HCT116 (cell line): ENCODE data around the gene BLACAT1. TPM values are rescaled to one million over a fixed set of nuclear protein-coding genes. Genes with fewer than 3 reads are reported as not detected.

ENCODE experiments used
- ATAC-seq: fragments of 200-7000 bp; cut with Tn5 transposase; 2 replicates; pipeline ENCODE4 v1.9.1; 2020; ENCODE audit warnings: mild to moderate bottlenecking, moderate library complexity
- BruUV-seq: library from RNA; stranded (reverse); fragments of 400-500 nt; replicated peaks from 2 replicates; lab custom pipeline; 2021; lab: Mats Ljungman, UMichigan
- CTCF ChIA-PET: fragments of 300-600 bp; sonication (Branson Sonifier 250); formaldehyde crosslinking; loops from one replicate; lab custom pipeline; 2021; ENCODE audit warnings: antibody characterized with exemption; lab: Charles Lee
- POLR2A ChIA-PET: fragments of 300-600, 350-600 bp; sonication (Branson Sonifier 250); formaldehyde crosslinking; loops from one replicate; lab custom pipeline; 2021; ENCODE audit warnings: antibody characterized with exemption; lab: Charles Lee
- RAD21 ChIA-PET, 2 experiments: fragments of 300-600 bp; sonication (Branson Sonifier 250); formaldehyde crosslinking; loops; one replicate each; lab custom pipeline; 2023; ENCODE audit warnings: low total read pairs in 2 of 2; ENCODE audit not compliant: uncharacterized antibody in 2 of 2, unreplicated experiment in 2 of 2, low non-redundant PET in 1 of 2; lab: Charles Lee
- DNase-seq: peaks from one replicate; pipeline ENCODE4 v3.0.0-alpha.2; 2010; ENCODE audit warnings: low read depth, low spot score
- H2AFZ ChIP-seq: fragments of 200-600 bp; shearing (Covaris generic), sonication (generic); 2 replicates; pipeline ENCODE4 v1.6.1; 2017; ENCODE audit warnings: low read depth, mixed run types, mixed read lengths, antibody characterized with exemption, low read length; ENCODE audit not compliant: poor library complexity, severe bottlenecking
- H3K27ac ChIP-seq: 2 replicates; pipeline ENCODE4 v1.5.1; 2012; ENCODE audit warnings: low read depth, low read length
- H3K27me3 ChIP-seq: fragments of 200-600 bp; sonication (generic); 2 replicates; pipeline ENCODE4 v1.6.1; 2016; ENCODE audit warnings: mixed run types, low read length, mixed read lengths; ENCODE audit not compliant: insufficient read depth
- H3K36me3 ChIP-seq, 2 experiments: fragments of 200-500 bp in 1 of 2; fragments of 200-600 bp in 1 of 2; sonication (Bioruptor generic) in 1 of 2; sonication (generic) in 1 of 2; 2 replicates each; pipeline versions ENCODE4 v1.5.1 to v1.6.1; 2014 to 2016; ENCODE audit warnings: low read length in 2 of 2, inconsistent platforms in 1 of 2, mixed read lengths in 1 of 2, mixed run types in 1 of 2; ENCODE audit not compliant: insufficient read depth in 2 of 2, control insufficient read depth in 1 of 2
- H3K4me1 ChIP-seq, 2 experiments: fragments of 200-600 bp in 1 of 2; sonication (generic) in 1 of 2; 2 replicates each; pipeline versions ENCODE4 v1.5.1 to v1.6.1; 2012 to 2017; ENCODE audit warnings: low read length in 2 of 2, inconsistent platforms in 1 of 2, mild to moderate bottlenecking in 1 of 2, mixed read lengths in 1 of 2, mixed run types in 1 of 2, moderate library complexity in 1 of 2; ENCODE audit not compliant: insufficient read depth in 2 of 2, control insufficient read depth in 1 of 2
- H3K4me2 ChIP-seq: fragments of 200-600 bp; sonication (generic); 2 replicates; pipeline ENCODE4 v1.6.1; 2017; ENCODE audit warnings: mixed run types, low read length, mixed read lengths
- H3K4me3 ChIP-seq, 2 experiments: fragments of 200-600 bp in 1 of 2; sonication (generic) in 1 of 2; replicated peaks in 1 of 2; 2 replicates each; pipeline ENCODE4 v1.5.1; 2011 to 2016; ENCODE audit warnings: low read length in 2 of 2, control low read depth in 1 of 2, low read depth in 1 of 2, mild to moderate bottlenecking in 1 of 2, mixed read lengths in 1 of 2, mixed run types in 1 of 2
- H3K79me2 ChIP-seq: fragments of 200-600 bp; sonication (generic); 2 replicates; pipeline ENCODE4 v1.6.1; 2017; ENCODE audit warnings: mild to moderate bottlenecking, mixed run types, low read length, moderate library complexity, mixed read lengths; ENCODE audit not compliant: insufficient read depth
- H3K9ac ChIP-seq: fragments of 200-600 bp; sonication (generic); 2 replicates; pipeline ENCODE4 v1.6.1; 2016; ENCODE audit warnings: low read length, mixed read lengths
- H3K9me2 ChIP-seq: fragments of 200-600 bp; sonication (generic), shearing (Covaris generic); 2 replicates; pipeline ENCODE4 v1.6.1; 2017; ENCODE audit warnings: mixed run types, mild to moderate bottlenecking, moderate library complexity; ENCODE audit not compliant: insufficient read depth
- H3K9me3 ChIP-seq, 2 experiments: fragments of 200-500 bp in 1 of 2; fragments of 200-600 bp in 1 of 2; sonication (Bioruptor generic) in 1 of 2; sonication (generic) in 1 of 2; 2 replicates each; pipeline ENCODE4 v1.6.1; 2014 to 2017; ENCODE audit warnings: low read length in 2 of 2, mixed read lengths in 2 of 2, inconsistent platforms in 1 of 2, low read depth in 1 of 2, mild to moderate bottlenecking in 1 of 2, mixed run types in 1 of 2, moderate library complexity in 1 of 2; ENCODE audit not compliant: control insufficient read depth in 1 of 2, insufficient read depth in 1 of 2
- H4K20me1 ChIP-seq: fragments of 200-600 bp; sonication (generic), shearing (Covaris generic); 2 replicates; pipeline ENCODE4 v1.6.1; 2017; ENCODE audit warnings: mixed run types, mild to moderate bottlenecking, moderate library complexity; ENCODE audit not compliant: insufficient read depth
- CEBPB ChIP-seq: IDR thresholded peaks from 2 replicates; pipeline ENCODE4 v1.6.1; 2012; ENCODE audit warnings: low read depth
- EGR1 ChIP-seq: IDR thresholded peaks from 2 replicates; pipeline ENCODE4 v1.6.1; 2012; ENCODE audit warnings: low read depth
- ELF1 ChIP-seq: IDR thresholded peaks from 2 replicates; pipeline ENCODE4 v1.6.1; 2012; ENCODE audit warnings: low read depth, borderline replicate concordance
- RAD21 ChIP-seq: IDR thresholded peaks from 2 replicates; pipeline ENCODE4 v1.6.1; 2012; ENCODE audit warnings: low read depth, mild to moderate bottlenecking
- SP1 ChIP-seq: IDR thresholded peaks from 2 replicates; pipeline ENCODE4 v1.6.1; 2012; ENCODE audit warnings: low read depth
- YY1 ChIP-seq: IDR thresholded peaks from 2 replicates; pipeline ENCODE4 v1.6.1; 2011; ENCODE audit warnings: low read length, low read depth, moderate library complexity, mild to moderate bottlenecking; ENCODE audit not compliant: insufficient replicate concordance; ENCODE audit errors: extremely low read depth
- ZNF274 ChIP-seq: fragments of 200-500 bp; sonication (Bioruptor generic); IDR thresholded peaks from 2 replicates; pipeline ENCODE4 v1.6.1; 2014; ENCODE audit warnings: mild to moderate bottlenecking, low read depth, low read length, inconsistent platforms
- intact Hi-C: fragments of 100-400 bp; cut with micrococcal nuclease; formaldehyde crosslinking; loops from 2 replicates; pipeline ENCODE4 v1.10.0; 2022
- total RNA-seq: library from RNA; stranded (reverse); gene quantifications from one replicate; pipeline ENCODE4 v1.2.1, GENCODE V29; 2021; ENCODE audit not compliant: unreplicated experiment
- TF ChIP-seq, protein P1 (sequence below): IDR thresholded peaks from 2 replicates; pipeline ENCODE4 v1.6.1; 2012
- TF ChIP-seq, protein P2 (sequence below): IDR thresholded peaks from 2 replicates; pipeline ENCODE4 v1.6.1; 2011; ENCODE audit warnings: mild to moderate bottlenecking, low read length, moderate library complexity; ENCODE audit not compliant: insufficient replicate concordance; ENCODE audit errors: extremely low read depth

Gene BLACAT1
- total RNA-seq, 1 experiment from 2014 or later, result 3.9 TPM

DNA sequence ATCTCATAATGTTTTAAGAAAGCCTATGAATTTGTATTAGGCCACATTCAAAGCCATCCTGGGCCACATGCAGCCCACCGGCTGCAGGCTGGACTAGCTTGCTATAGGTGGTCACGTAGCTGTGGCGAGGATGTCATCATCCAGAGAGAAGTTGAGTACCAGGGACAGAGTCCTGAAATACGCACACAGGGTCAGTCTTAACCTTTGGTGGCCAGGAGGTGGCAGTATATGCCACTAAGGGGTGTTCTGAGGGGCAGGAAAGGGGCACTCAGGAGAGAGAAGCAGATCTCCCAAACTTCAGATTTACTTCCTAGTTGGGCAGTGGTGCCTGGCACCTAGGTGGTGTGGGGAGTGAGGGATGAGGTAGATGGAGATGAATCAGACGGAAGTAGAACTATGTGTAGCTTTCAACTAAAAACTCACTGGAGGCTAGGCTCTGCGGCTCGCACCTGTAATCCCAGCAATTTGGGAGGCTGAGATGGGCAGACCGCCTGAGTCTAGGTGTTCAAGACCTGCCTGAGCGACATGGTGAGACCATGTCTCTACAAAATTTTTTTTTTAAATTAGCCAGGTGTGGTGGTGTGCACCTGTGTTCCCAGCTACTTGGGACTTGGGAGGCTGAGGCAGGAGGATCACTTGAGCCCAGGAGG lies 32.4 kb upstream of the BLACAT1 start (continued):
- TF ChIP-seq, protein P1, sequence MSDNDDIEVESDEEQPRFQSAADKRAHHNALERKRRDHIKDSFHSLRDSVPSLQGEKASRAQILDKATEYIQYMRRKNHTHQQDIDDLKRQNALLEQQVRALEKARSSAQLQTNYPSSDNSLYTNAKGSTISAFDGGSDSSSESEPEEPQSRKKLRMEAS, result no peak
- TF ChIP-seq ELF1 (no peak), ZNF274 (no peak)
- TF ChIP-seq, all 23 proteins: peak for 4

DNA sequence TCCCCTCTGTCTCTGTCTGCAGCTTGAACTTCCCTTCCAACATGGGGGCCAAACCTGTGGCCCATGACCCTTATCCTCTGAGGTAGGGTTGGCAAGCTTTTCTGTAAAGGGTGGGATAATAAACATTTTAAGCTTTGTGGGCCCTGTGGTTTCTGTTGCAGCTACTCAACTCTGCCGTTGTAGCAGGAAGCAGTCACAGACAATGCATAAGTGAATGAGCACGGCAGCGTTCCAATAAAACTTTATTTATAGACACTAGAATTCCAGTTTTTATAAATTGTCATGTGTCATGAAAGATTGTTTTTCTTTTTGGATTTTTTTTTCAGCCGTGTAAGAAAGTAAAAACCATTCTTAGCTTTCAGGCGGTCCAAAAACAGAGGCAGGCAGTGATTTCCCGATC lies 30.4 kb upstream of the BLACAT1 start:
- BruUV-seq, result no TSS peak
- DNase-seq (no peak), ATAC-seq (no peak)
- Histone ChIP-seq H3K9me3 (no peaks in the 10 kb centered on the region), H2AFZ (no peak overlapping the region), H3K36me3 (no peaks in the 10 kb centered on the region), H3K27ac (no peak overlapping the region), H4K20me1 (no peaks in the 10 kb centered on the region), H3K4me1 (peaks cover 0 to 8% of the 10 kb centered on the region in 2 experiments; a peak in 3 of 4 replicates), H3K27me3 (peaks cover 18% of the 10 kb centered on the region), H3K9me2 (no peaks in the 10 kb centered on the region), H3K9ac (no peak overlapping the region), H3K79me2 (no peaks in the 10 kb centered on the region), H3K4me3 (no peak overlapping the region), H3K4me2 (no peak overlapping the region)
- RAD21 ChIA-PET, result interaction anchor here (2.0 to 2.6 kb wide), 4 partner anchors 38 to 89 kb away, joined by 12 to 26 read pairs (median 18); no protein-coding TSS in a partner anchor
- POLR2A ChIA-PET, result interaction anchor here (1.1 kb wide), 1 partner anchor 16 kb away, joined by 3 read pairs; no protein-coding TSS in a partner anchor
- CTCF ChIA-PET, result interaction anchor here (1.2 to 12.3 kb wide), 10 partner anchors 37 to 215 kb away, joined by 3 to 200 read pairs (median 14); no protein-coding TSS in a partner anchor
- TF ChIP-seq RAD21 (no peak), EGR1 (no peak), ELF1 (no peak), CEBPB (no peak), SP1 (no peak), ZNF274 (no peak), YY1 (no peak)
- TF ChIP-seq, protein P2, sequence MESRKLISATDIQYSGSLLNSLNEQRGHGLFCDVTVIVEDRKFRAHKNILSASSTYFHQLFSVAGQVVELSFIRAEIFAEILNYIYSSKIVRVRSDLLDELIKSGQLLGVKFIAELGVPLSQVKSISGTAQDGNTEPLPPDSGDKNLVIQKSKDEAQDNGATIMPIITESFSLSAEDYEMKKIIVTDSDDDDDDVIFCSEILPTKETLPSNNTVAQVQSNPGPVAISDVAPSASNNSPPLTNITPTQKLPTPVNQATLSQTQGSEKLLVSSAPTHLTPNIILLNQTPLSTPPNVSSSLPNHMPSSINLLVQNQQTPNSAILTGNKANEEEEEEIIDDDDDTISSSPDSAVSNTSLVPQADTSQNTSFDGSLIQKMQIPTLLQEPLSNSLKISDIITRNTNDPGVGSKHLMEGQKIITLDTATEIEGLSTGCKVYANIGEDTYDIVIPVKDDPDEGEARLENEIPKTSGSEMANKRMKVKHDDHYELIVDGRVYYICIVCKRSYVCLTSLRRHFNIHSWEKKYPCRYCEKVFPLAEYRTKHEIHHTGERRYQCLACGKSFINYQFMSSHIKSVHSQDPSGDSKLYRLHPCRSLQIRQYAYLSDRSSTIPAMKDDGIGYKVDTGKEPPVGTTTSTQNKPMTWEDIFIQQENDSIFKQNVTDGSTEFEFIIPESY, result no peak
- TF ChIP-seq, protein P1, result no peak
- intact Hi-C loops, result loop anchor here (5.0 kb wide), 2 partner anchors 44 to 149 kb away; no protein-coding TSS in a partner anchor
